GM12874 (cell line): Measurements from ENCODE around the gene KRT82.

ENCODE experiments used
- CTCF ChIP-seq: IDR thresholded peaks from 2 replicates; pipeline ENCODE4 v1.5.1; 2011; ENCODE audit warnings: low read depth, mild to moderate bottlenecking, control low read depth, low read length, moderate library complexity; ENCODE audit not compliant: insufficient read depth

Gene KRT82

DNA sequence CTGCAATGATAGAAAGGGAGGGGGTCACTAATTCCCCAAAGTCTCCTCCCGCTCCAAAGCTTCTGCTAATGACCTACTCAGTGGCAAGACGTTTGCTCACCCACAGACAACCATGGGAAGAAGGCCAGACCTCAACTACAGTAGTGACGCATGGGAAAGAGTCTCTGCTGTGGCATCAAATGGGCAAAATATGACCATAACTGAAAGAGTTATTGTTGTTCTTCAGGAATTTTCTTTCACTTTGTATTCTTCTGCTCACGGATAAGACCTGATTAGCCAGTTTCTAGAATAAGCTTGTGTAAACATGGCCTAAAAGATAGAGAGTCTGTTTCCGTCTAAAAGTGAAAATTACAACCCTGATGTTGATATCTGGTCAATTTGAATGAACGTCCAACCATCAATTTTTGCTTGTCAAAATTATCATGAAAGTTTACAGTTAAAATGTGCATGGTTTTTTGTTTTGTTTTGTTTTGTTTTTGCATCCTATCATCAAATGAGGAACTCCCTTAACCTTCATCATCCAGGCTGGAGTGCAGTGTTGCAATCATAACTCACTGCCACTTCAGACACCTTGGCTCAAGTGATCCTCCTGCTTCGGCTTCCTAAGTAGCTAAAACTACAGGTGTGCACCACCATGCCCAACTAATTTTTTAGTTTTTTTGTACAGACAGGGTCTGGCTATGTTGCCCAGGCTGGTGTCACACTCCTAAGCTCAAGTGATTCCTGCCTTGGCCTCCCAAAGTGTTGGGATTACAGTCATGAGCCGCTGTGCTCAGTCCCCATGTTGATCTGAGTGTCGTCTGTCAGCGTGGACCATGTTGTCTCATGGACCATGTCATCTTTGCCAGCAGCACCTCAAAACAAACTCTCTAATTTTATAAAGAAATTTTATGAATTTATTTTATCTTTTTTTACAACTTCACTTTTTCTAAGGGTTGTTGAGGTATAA is 38.8 kb upstream of the KRT82 start:
- no peak for TF ChIP-seq CTCF

DNA sequence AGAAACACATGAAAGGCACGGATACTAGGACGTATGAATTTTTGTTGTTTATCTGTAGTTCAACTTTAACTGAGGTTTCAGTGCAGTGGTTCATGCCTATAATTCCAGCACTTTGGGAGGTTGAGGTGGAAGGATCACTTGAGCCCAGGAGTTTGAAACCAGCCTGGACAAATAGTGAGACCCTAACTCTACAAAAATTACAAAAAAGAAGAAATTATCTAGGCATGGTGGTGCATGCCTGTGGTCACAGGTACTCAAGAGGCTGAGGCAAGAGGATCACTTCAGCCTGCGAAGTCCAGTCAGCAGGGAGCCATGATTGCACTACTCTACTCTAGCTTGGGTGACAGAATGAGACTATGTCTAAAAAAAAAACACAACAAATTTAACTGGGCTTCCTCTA is 37.8 kb upstream of the KRT82 start:
- TF ChIP-seq CTCF, result no peak

- TF ChIP-seq CTCF, result no peak
Observed at GRCh38 chr12:52442600-52443061, 36.5 kb upstream of the KRT82 start.

DNA sequence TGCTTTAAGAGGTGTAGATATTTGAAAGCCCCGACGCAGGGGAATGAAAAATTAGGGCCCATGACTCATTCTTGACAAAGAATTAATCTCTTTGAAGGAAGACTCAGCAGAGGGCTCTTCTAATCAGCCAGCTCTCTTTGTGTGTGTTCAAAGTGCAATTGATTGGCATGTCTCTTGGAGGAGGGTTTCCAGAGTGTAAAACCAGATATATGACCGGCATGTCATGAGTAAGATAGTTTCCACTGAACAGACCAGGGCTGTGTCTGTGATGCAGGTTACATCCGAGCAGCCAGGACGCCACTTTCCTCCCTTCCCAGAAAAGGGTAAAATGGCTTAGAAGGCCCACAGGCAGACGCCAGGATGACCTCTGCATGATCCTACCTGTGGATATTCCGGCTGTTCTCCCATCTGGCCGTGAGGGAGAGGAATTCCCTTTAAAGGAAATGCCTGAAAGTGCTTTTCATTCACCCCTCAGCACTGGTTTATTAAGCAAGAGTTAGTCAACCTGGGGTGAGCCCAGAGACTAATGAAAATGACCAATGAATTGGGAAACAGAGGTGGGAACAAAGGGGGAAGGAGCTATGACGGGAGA is 35.3 kb upstream of the KRT82 start:
- TF ChIP-seq CTCF, result no peak

DNA sequence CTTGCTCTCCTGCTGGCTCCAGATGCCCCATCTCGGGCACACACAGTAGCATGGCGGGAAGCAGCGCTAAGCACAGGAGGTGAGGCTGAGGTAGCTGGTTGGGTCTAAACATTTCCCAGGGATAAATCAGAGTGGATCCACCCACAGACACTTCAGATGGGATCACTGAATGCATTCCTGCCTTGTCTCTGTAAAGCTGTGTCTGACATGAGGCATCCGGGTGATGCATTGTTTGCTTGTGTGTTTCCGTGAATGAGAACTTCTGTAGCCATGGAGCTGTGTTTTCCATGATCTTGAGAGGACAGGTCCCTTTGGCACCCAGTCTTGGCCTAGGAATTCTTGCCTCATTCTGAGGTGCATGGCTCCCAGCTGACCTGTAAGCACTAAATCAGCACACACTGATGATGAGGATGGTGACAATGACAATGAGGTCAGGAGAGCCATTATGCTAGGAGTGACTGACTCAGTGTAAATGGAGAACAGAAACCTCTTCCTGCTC is 34.7 kb upstream of the KRT82 start:
- TF ChIP-seq CTCF, result no peak

- no peak for TF ChIP-seq CTCF
Observed at GRCh38 chr12:52439845-52440244, 33.7 kb upstream of the KRT82 start.

- no peak for TF ChIP-seq CTCF
Observed at GRCh38 chr12:52439420-52439819, 33.3 kb upstream of the KRT82 start.
